Stomach (tissue), 9 donors: ENCODE measurements around the gene BAHD1. TPM values are rescaled to one million over a fixed set of nuclear protein-coding genes. Genes with fewer than 3 reads are reported as not detected.

Experiments
- DNase-seq, 2 donors: peaks; one replicate each; pipeline versions ENCODE4 v3.0.0 to v3.0.0-alpha.2; 2013 to 2019
- H3K27ac ChIP-seq, 5 donors: fragments of 200-600 bp in 4 of 5; sonication (generic) in 4 of 5; one replicate each; pipeline ENCODE4 v1.5.1; 2013 to 2019; ENCODE audit warnings: mild to moderate bottlenecking in 1 of 5, moderate library complexity in 1 of 5
- H3K27me3 ChIP-seq, 3 donors: fragments of 200-600 bp; sonication (generic); one replicate each; pipeline ENCODE4 v1.5.1; 2017 to 2019; ENCODE audit warnings: mixed run types in 1 of 3
- H3K36me3 ChIP-seq, 4 donors: fragments of 200-600 bp; sonication (generic); 1 replicate in 3 of 4; 2 replicates in 1 of 4; pipeline ENCODE4 v1.5.1; 2016 to 2019
- H3K4me1 ChIP-seq, 4 donors: fragments of 200-600 bp; sonication (generic); one replicate each; pipeline ENCODE4 v1.5.1; 2016 to 2019
- H3K4me3 ChIP-seq, 4 donors: fragments of 200-600 bp; sonication (generic) in 3 of 4; one replicate each; pipeline ENCODE4 v1.5.1; 2016 to 2019; ENCODE audit warnings: mild to moderate bottlenecking in 1 of 4
- H3K9me3 ChIP-seq, 4 donors: fragments of 200-600 bp; sonication (generic); one replicate each; pipeline ENCODE4 v1.5.1; 2016 to 2019
- CTCF ChIP-seq, 7 experiments: fragments of 450-650 bp in 4 of 7; fragments of 200-600 bp in 3 of 7; sonication (generic) in 3 of 7; IDR thresholded peaks; one replicate each; pipeline ENCODE4 v1.5.1; 2016 to 2019; ENCODE audit warnings: antibody characterized with exemption in 7 of 7, control low read depth in 2 of 7, mild to moderate bottlenecking in 1 of 7
- EP300 ChIP-seq: sonication (generic); formaldehyde crosslinking; IDR thresholded peaks from one replicate; pipeline ENCODE4 v1.6.1; 2017; ENCODE audit warnings: antibody characterized with exemption
- POLR2A ChIP-seq, 4 donors: fragments of 450-650 bp; IDR thresholded peaks; one replicate each; pipeline ENCODE4 v1.6.1; 2016; ENCODE audit warnings: antibody characterized with exemption in 4 of 4, control low read depth in 2 of 4, mild to moderate bottlenecking in 1 of 4, moderate library complexity in 1 of 4
- POLR2AphosphoS5 ChIP-seq, 3 donors: sonication (generic); formaldehyde crosslinking; IDR thresholded peaks; one replicate each; pipeline ENCODE4 v1.6.1; 2016; ENCODE audit warnings: antibody characterized with exemption in 3 of 3
- WGBS, 5 donors: extraction: QIAGEN DNeasy Blood & Tissue Kit in 3 of 5; methylation state at CpG; one replicate each; pipeline versions ENCODE4 v1.1.5 to v1.1.7; 2013 to 2018; 5-methylcytosine and 5-hydroxymethylcytosine counted together
- intact Hi-C: fragments of 100-400 bp; cut with DNase I; formaldehyde crosslinking; loops from one replicate; pipeline ENCODE4 v1.15.1; 2023; ENCODE audit warnings: low total_unique reads
- polyA plus RNA-seq, 3 donors: library from polyadenylated mRNA; stranded (reverse); fragments of 200-250 nt; gene quantifications; one replicate each; pipeline ENCODE4 v1.2.3, GENCODE V29; 2013
- total RNA-seq, 5 donors: library from RNA; depleted of rRNA; stranded (reverse); fragments of >200 nt; gene quantifications; one replicate each; pipeline versions ENCODE4 v1.1.0 to v1.2.3, GENCODE V29; 2014 to 2016
- donor health status: healthy with polysubstance abuse.
- donor health status: Bipolar disorder and iron deficiency.
- donor health status: healthy.

BAHD1 gene
- total and polyA plus RNA-seq, 8 donors: 5.3 to 35.9 (median 9.9) TPM

- intact Hi-C loops: no loop called here
- Histone ChIP-seq H3K4me1 (no peaks in the 10 kb centered on the region), H3K4me3 (no peak overlapping the region), H3K36me3 (no peaks in the 10 kb centered on the region), H3K27me3 (no peaks in the 10 kb centered on the region), H3K9me3 (no peaks in the 10 kb centered on the region), H3K27ac (no peak overlapping the region)
- no peak for DNase-seq
- no peak for TF ChIP-seq POLR2A (IDR thresholded peaks at IDR 0.05)
- TF ChIP-seq CTCF (IDR thresholded peaks at IDR 0.05): no peak
- TF ChIP-seq POLR2AphosphoS5 (IDR thresholded peaks at IDR 0.05): no peak
- TF ChIP-seq EP300: no peak
- WGBS, 5 donors: 92 to 95% (median 94%) methylated on average over 2 of the region's 2 CpGs
Observed at GRCh38 chr15:40495516-40495915, 54.8 kb downstream of the BAHD1 start.

- Histone ChIP-seq H3K4me1 (no peaks in the 10 kb centered on the region), H3K27me3 (peaks cover 0 to 4% (median 0%) of the 10 kb centered on the region in 3 donors), H3K4me3 (no peak overlapping the region), H3K36me3 (no peaks in the 10 kb centered on the region), H3K27ac (no peak overlapping the region), H3K9me3 (no peaks in the 10 kb centered on the region)
- no peak for TF ChIP-seq POLR2AphosphoS5 (IDR thresholded peaks at IDR 0.05)
- TF ChIP-seq CTCF (IDR thresholded peaks at IDR 0.05): no peak
- TF ChIP-seq POLR2A (IDR thresholded peaks at IDR 0.05): no peak
- 64 to 69% (median 65%) methylated on average over 5 of the region's 5 CpGs for WGBS, 5 donors
- no peak for DNase-seq
- intact Hi-C loops: no loop called here
Observed at GRCh38 chr15:40498418-40498817, 57.7 kb downstream of the BAHD1 start.

- Histone ChIP-seq H3K9me3 (no peaks in the 10 kb centered on the region), H3K27me3 (peaks cover 0 to 7% (median 0%) of the 10 kb centered on the region in 3 donors), H3K4me1 (no peaks in the 10 kb centered on the region), H3K4me3 (no peak overlapping the region), H3K27ac (no peak overlapping the region), H3K36me3 (no peaks in the 10 kb centered on the region)
- WGBS, 5 donors: 62 to 84% (median 74%) methylated on average over 4 of the region's 4 CpGs
- TF ChIP-seq CTCF (IDR thresholded peaks at IDR 0.05) (no peak), EP300 (no peak), POLR2AphosphoS5 (IDR thresholded peaks at IDR 0.05) (no peak), POLR2A (IDR thresholded peaks at IDR 0.05) (no peak)
- intact Hi-C loops: no loop called here
- DNase-seq: no peak
Observed at GRCh38 chr15:40498891-40499290, 58.1 kb downstream of the BAHD1 start.

GRCh38 chr15:40499931-40500330 lies 59.2 kb downstream of the BAHD1 start:
- no peak for DNase-seq
- Histone ChIP-seq H3K27ac (no peak overlapping the region), H3K36me3 (no peaks in the 10 kb centered on the region), H3K4me3 (no peak overlapping the region), H3K9me3 (no peaks in the 10 kb centered on the region), H3K4me1 (no peaks in the 10 kb centered on the region), H3K27me3 (peaks cover 0 to 7% (median 0%) of the 10 kb centered on the region in 3 donors)
- 68 to 92% (median 79%) methylated on average over 4 of the region's 4 CpGs for WGBS, 5 donors
- no peak for TF ChIP-seq CTCF (IDR thresholded peaks at IDR 0.05)
- no peak for TF ChIP-seq POLR2AphosphoS5 (IDR thresholded peaks at IDR 0.05)
- no peak for TF ChIP-seq EP300
- TF ChIP-seq POLR2A (IDR thresholded peaks at IDR 0.05): no peak
- intact Hi-C loops: no loop called here
